ENCODE measurements around the gene L3MBTL3. TPM values are rescaled to one million over a fixed set of nuclear protein-coding genes. Genes with fewer than 3 reads are reported as not detected.

The L3MBTL3 gene
- total RNA-seq, 1 donor from 2014 or later = 11.8 TPM

GRCh38 chr6:130070792-130071191 lies 52.4 kb downstream of the L3MBTL3 start:
- DNase-seq (no peak), ATAC-seq (no peak)
- TF ChIP-seq, protein P1, sequence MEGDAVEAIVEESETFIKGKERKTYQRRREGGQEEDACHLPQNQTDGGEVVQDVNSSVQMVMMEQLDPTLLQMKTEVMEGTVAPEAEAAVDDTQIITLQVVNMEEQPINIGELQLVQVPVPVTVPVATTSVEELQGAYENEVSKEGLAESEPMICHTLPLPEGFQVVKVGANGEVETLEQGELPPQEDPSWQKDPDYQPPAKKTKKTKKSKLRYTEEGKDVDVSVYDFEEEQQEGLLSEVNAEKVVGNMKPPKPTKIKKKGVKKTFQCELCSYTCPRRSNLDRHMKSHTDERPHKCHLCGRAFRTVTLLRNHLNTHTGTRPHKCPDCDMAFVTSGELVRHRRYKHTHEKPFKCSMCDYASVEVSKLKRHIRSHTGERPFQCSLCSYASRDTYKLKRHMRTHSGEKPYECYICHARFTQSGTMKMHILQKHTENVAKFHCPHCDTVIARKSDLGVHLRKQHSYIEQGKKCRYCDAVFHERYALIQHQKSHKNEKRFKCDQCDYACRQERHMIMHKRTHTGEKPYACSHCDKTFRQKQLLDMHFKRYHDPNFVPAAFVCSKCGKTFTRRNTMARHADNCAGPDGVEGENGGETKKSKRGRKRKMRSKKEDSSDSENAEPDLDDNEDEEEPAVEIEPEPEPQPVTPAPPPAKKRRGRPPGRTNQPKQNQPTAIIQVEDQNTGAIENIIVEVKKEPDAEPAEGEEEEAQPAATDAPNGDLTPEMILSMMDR (IDR thresholded peaks at IDR 0.05) = no peak
- H3K27me3 ChIP-seq (ENCODE audit: low read depth) = no peaks in the 10 kb centered on the region
- H3K36me3 ChIP-seq = no peaks in the 10 kb centered on the region
- H3K4me1 ChIP-seq = no peaks in the 10 kb centered on the region
- H3K4me3 ChIP-seq = no peak overlapping the region
- H3K27ac ChIP-seq = no peak overlapping the region
- H3K9me3 ChIP-seq = no peaks in the 10 kb centered on the region
- intact Hi-C loops (cut with DNase I) = no loop called here

DNA sequence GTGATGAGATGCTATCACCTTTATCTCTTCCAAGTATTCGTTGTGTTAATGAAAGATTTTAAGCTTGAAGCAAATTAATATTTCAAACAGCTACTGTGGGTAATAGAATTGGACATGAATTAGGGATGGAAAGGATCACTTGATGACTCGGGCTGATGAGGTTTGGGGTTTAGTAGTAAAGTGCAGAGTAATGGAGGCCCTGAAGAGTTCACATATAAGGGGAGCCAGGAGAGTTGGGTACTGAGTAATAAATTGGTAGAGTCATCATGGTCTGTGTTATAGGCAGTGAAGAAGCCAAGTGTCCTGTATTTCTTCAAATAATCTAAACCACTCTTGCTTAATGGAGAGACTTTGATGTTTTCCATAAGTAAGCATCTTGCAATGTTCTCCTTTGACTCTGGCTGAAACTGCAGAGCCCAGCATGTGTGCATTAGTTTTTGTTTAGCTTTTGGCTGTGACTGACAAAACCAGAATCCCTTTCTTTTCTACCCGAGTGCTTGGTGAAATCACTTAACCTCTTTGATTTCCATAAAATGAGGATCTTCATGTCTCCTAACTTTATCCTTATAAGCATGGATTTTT lies 57.6 kb downstream of the L3MBTL3 start:
- H3K4me3 ChIP-seq = no peak overlapping the region
- TF ChIP-seq, protein P1 (IDR thresholded peaks at IDR 0.05) = no peak
- H3K36me3 ChIP-seq = peaks cover 9% of the 10 kb centered on the region
- H3K27ac ChIP-seq = no peak overlapping the region
- intact Hi-C loops (cut with DNase I) = no loop called here
- no peaks in the 10 kb centered on the region for H3K27me3 ChIP-seq (ENCODE audit: low read depth)
- no peaks in the 10 kb centered on the region for H3K4me1 ChIP-seq
- H3K9me3 ChIP-seq = no peaks in the 10 kb centered on the region
- ATAC-seq = no peak
- no peak for DNase-seq

DNA sequence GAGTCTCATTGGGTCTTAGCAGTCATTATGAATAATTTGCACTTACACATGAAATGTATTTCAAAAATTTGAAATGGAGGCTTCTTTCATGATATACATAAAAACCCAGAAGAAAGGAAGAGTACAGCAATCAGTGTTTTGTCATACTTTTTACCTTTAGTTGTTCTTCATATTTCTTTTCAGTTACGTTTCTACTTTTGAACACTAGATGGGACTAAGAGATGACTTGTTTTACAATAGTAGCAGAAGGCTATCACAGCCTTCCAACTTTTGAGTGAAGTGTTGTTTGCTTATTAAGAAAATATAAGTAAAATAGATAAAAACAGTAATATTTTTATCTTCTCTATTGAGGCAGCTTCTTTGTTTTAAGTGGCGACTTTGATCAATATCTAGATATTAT lies 58.1 kb downstream of the L3MBTL3 start:
- DNase-seq = no peak
- no peak for ATAC-seq
- peaks cover 9% of the 10 kb centered on the region for H3K36me3 ChIP-seq
- H3K27ac ChIP-seq = no peak overlapping the region
- H3K4me3 ChIP-seq = no peak overlapping the region
- TF ChIP-seq, protein P1 (IDR thresholded peaks at IDR 0.05) = no peak
- intact Hi-C loops (cut with DNase I) = no loop called here
- H3K27me3 ChIP-seq (ENCODE audit: low read depth) = no peaks in the 10 kb centered on the region
- H3K4me1 ChIP-seq = no peaks in the 10 kb centered on the region
- no peaks in the 10 kb centered on the region for H3K9me3 ChIP-seq

GRCh38 chr6:130090796-130091195 lies 72.4 kb downstream of the L3MBTL3 start:
- no peak for ATAC-seq
- Histone ChIP-seq H3K9me3 (no peaks in the 10 kb centered on the region), H3K36me3 (no peaks in the 10 kb centered on the region), H3K27ac (no peak overlapping the region), H3K4me1 (no peaks in the 10 kb centered on the region), H3K27me3 (ENCODE audit: low read depth) (no peaks in the 10 kb centered on the region), H3K4me3 (no peak overlapping the region)
- DNase-seq = no peak
- intact Hi-C loops (cut with DNase I) = no loop called here
- TF ChIP-seq, protein P1 (IDR thresholded peaks at IDR 0.05) = no peak

DNA sequence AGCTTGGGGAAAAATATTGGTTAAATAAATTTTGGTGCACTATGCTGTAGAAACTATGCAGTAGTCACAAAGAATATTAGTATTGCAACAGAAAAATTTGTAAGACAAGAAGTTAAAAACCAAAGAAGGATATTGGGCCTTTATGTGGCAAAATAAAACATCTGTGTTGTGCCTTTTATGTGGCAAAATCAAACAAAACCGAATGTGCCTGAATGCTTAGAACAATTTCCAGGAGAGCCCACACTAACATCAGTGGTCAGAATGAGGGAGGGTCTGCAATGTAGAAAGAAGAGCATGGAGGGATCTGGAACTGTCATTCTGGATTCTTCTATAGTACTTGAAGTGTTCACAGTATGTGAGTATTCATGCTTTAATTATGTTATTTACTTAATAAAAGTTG lies 75.2 kb downstream of the L3MBTL3 start:
- Histone ChIP-seq H3K4me1 (no peaks in the 10 kb centered on the region), H3K4me3 (no peak overlapping the region), H3K36me3 (no peaks in the 10 kb centered on the region), H3K9me3 (no peaks in the 10 kb centered on the region), H3K27ac (no peak overlapping the region), H3K27me3 (ENCODE audit: low read depth) (no peaks in the 10 kb centered on the region)
- intact Hi-C loops (cut with DNase I) = no loop called here
- DNase-seq (no peak), ATAC-seq (no peak)
- TF ChIP-seq, protein P1 (IDR thresholded peaks at IDR 0.05) = no peak

Data from lower lobe of right lung (tissue), 2 donors.